Thyroid gland (tissue), 4 donors: ENCODE measurements around the gene POU2F2. TPM values are rescaled to one million over a fixed set of nuclear protein-coding genes. Genes with fewer than 3 reads are reported as not detected.

ENCODE experiments used
- DNase-seq, 2 donors: peaks; one replicate each; pipeline ENCODE4 v3.0.0-alpha.2; 2019
- H3K27ac ChIP-seq, 3 donors: fragments of 200-600 bp; sonication (generic); 1 replicate in 2 of 3; 2 replicates in 1 of 3; pipeline ENCODE4 v1.5.1; 2016 to 2019; ENCODE audit warnings: mild to moderate bottlenecking in 1 of 3, moderate library complexity in 1 of 3
- H3K27me3 ChIP-seq: fragments of 200-600 bp; sonication (generic); one replicate; pipeline ENCODE4 v1.5.1; 2019
- H3K36me3 ChIP-seq, 2 donors: fragments of 200-600 bp; sonication (generic); one replicate each; pipeline ENCODE4 v1.5.1; 2016 to 2019
- H3K4me1 ChIP-seq, 2 donors: fragments of 200-600 bp; sonication (generic); one replicate each; pipeline ENCODE4 v1.5.1; 2017 to 2019
- H3K4me3 ChIP-seq, 3 donors: fragments of 200-600 bp; sonication (generic); replicated peaks in 1 of 3; 1 replicate in 2 of 3; 2 replicates in 1 of 3; pipeline ENCODE4 v1.5.1; 2016; ENCODE audit warnings: mild to moderate bottlenecking in 1 of 3
- H3K9me3 ChIP-seq: fragments of 200-600 bp; sonication (generic); one replicate; pipeline ENCODE4 v1.5.1; 2017
- CTCF ChIP-seq, 6 experiments: fragments of 200-600 bp in 3 of 6; fragments of 450-650 bp in 3 of 6; sonication (generic) in 3 of 6; IDR thresholded peaks; one replicate each; pipeline ENCODE4 v1.5.1; 2016 to 2019; ENCODE audit warnings: antibody characterized with exemption in 6 of 6, mild to moderate bottlenecking in 2 of 6, inconsistent platforms in 1 of 6, moderate library complexity in 1 of 6
- POLR2A ChIP-seq, 2 donors: fragments of 450-650 bp; IDR thresholded peaks; one replicate each; pipeline ENCODE4 v1.6.1; 2017; ENCODE audit warnings: antibody characterized with exemption in 2 of 2, mild to moderate bottlenecking in 2 of 2, moderate library complexity in 1 of 2
- WGBS, 2 donors: methylation state at CpG; one replicate each; pipeline ENCODE4 v1.1.5; 2017; 5-methylcytosine and 5-hydroxymethylcytosine counted together
- intact Hi-C: fragments of 100-400 bp; cut with DNase I; formaldehyde crosslinking; loops from one replicate; pipeline ENCODE4 v1.15.1; 2023
- total RNA-seq, 4 donors: library from RNA; depleted of rRNA; stranded (reverse); fragments of >200 nt; gene quantifications; one replicate each; pipeline ENCODE4 v1.2.3, GENCODE V29; 2016

Gene POU2F2
- total RNA-seq, 4 donors from 2014 or later = 0.11 to 0.49 (median 0.15) TPM

GRCh38 chr19:42111384-42111783 lies 20.9 kb downstream of the POU2F2 start:
- DNase-seq = no peak
- H3K36me3 ChIP-seq = no peaks in the 10 kb centered on the region
- no peak overlapping the region for H3K4me3 ChIP-seq
- 75 to 83% methylated on average over 1 of the region's 1 CpG for WGBS, 2 donors
- no peaks in the 10 kb centered on the region for H3K27me3 ChIP-seq
- no peak overlapping the region for H3K27ac ChIP-seq
- peaks cover 0 to 5% of the 10 kb centered on the region in 2 donors for H3K4me1 ChIP-seq
- no peak for TF ChIP-seq POLR2A (IDR thresholded peaks at IDR 0.05)
- no peak for TF ChIP-seq CTCF (IDR thresholded peaks at IDR 0.05)
- intact Hi-C loops = no loop called here
- H3K9me3 ChIP-seq = no peaks in the 10 kb centered on the region

- Histone ChIP-seq H3K27ac (no peak overlapping the region), H3K4me3 (no peak overlapping the region), H3K36me3 (no peaks in the 10 kb centered on the region), H3K27me3 (no peaks in the 10 kb centered on the region), H3K4me1 (peaks cover 0 to 5% of the 10 kb centered on the region in 2 donors), H3K9me3 (no peaks in the 10 kb centered on the region)
- intact Hi-C loops = no loop called here
- no peak for DNase-seq
- WGBS, 2 donors = 59 to 71% methylated on average over 1 of the region's 1 CpG
- TF ChIP-seq POLR2A (IDR thresholded peaks at IDR 0.05) (no peak), CTCF (IDR thresholded peaks at IDR 0.05) (no peak)
These were observed 21.6 kb downstream of the POU2F2 start for GRCh38 chr19:42110658-42111057.

GRCh38 chr19:42109896-42110295 lies 22.4 kb downstream of the POU2F2 start:
- DNase-seq = no peak
- WGBS, 2 donors = 93% methylated on average over 3 of the region's 3 CpGs
- intact Hi-C loops = no loop called here
- no peak for TF ChIP-seq CTCF (IDR thresholded peaks at IDR 0.05)
- TF ChIP-seq POLR2A (IDR thresholded peaks at IDR 0.05) = no peak
- no peaks in the 10 kb centered on the region for H3K9me3 ChIP-seq
- H3K4me3 ChIP-seq = no peak overlapping the region
- H3K27me3 ChIP-seq = no peaks in the 10 kb centered on the region
- H3K27ac ChIP-seq = no peak overlapping the region
- H3K4me1 ChIP-seq = peaks cover 0 to 5% of the 10 kb centered on the region in 2 donors
- H3K36me3 ChIP-seq = no peaks in the 10 kb centered on the region

- no peaks in the 10 kb centered on the region for H3K27me3 ChIP-seq
- intact Hi-C loops = no loop called here
- TF ChIP-seq POLR2A (IDR thresholded peaks at IDR 0.05) (no peak), CTCF (IDR thresholded peaks at IDR 0.05) (peak; percentile 45 to 74 (median 62))
- no peaks in the 10 kb centered on the region for H3K9me3 ChIP-seq
- peak; percentile 60 to 68 for DNase-seq
- peaks cover 0 to under 1% of the 10 kb centered on the region in 2 donors for H3K4me1 ChIP-seq
- no peak overlapping the region for H3K27ac ChIP-seq
- 16 to 20% methylated on average over 12 to 16 of the region's 16 CpGs for WGBS, 2 donors
- no peak overlapping the region for H3K4me3 ChIP-seq
- H3K36me3 ChIP-seq = no peaks in the 10 kb centered on the region
These were observed 23.5 kb downstream of the POU2F2 start for GRCh38 chr19:42108527-42109389.

GRCh38 chr19:42105368-42105767 lies 26.9 kb downstream of the POU2F2 start:
- Histone ChIP-seq H3K9me3 (no peaks in the 10 kb centered on the region), H3K4me3 (no peak overlapping the region), H3K4me1 (no peaks in the 10 kb centered on the region), H3K27me3 (no peaks in the 10 kb centered on the region), H3K36me3 (no peaks in the 10 kb centered on the region), H3K27ac (no peak overlapping the region)
- intact Hi-C loops = no loop called here
- no peak for DNase-seq
- TF ChIP-seq POLR2A (IDR thresholded peaks at IDR 0.05) (no peak), CTCF (IDR thresholded peaks at IDR 0.05) (no peak)
- WGBS, 2 donors = 74 to 76% methylated on average over 2 of the region's 2 CpGs
